Measurements from ENCODE around the gene EDEM2. TPM values are rescaled to one million over a fixed set of nuclear protein-coding genes. Genes with fewer than 3 reads are reported as not detected.

The EDEM2 gene
- polyA plus RNA-seq, 2 of the 4 experiments (the other 2 are of a cell fraction), result 41.6 to 51.2 TPM

DNA sequence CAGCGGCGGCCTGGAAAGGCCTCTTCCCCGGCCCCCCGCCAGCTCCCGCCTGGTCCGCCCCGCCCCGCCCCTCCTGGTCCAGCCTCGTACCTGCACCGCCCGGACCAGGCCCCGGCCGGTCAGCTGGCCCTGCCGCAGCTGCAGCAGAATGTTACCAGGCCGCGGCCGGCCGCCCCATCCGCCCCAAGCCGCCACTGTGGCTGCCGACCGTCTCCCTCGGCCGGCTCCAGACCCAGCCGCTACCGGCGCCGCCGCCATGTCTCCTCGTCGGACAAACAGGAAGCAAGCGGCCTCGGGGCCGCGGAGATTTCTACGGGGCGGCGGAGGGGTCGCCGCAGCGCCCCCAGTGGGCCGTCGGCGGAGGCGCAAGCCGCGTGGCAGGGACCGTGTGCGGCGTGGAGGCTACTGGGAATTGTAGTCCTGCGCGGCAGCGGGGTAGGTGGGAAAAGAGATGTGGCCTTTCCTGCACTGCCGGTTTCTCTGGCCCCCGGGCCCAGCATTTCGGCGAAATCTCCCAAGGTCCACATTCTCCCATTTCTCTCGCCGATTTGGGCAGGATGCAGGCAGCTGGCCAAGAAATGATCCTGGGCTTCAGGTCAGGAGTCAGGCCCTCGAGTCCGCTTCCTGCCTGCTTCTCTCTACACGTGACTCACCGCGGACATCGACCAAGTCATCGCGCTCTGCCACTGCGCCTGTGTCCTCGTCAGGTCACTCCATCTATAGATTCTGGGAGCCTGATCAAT is 54.4 kb downstream of the EDEM2 start, which contains the start of gene TRPC4AP:
TRPC4AP (minus strand) TSS at position 284 of the 743 bp plus-strand sequence; CDS start at position 258, 26 bp downstream.
- CTCF ChIA-PET, result interaction anchor here (0.8 to 11.0 kb wide), 20 partner anchors 9 to 523 kb away, joined by 3 to 194 read pairs (median 4); partner anchors contain the start of genes GGT7 and SPAG4
- H3K4me2 ChIP-seq, result peak within 1 kb of the TSS; percentile 88
- DNase-seq (ENCODE audit: low read depth in 1 of 2, low spot score in 1 of 2) (peak; percentile 69 to 91), FAIRE-seq (no peak), ATAC-seq (peak; percentile 94 to 95)
- peaks cover 27% of the 10 kb centered on the region for H3K4me1 ChIP-seq
- peak within 1 kb of the TSS; percentile 93 to 94 for H3K27ac ChIP-seq
- peak within 1 kb of the TSS; percentile 61 for H3K4me3 ChIP-seq
- POLR2A ChIA-PET, result interaction anchor here (0.7 to 0.9 kb wide), 4 partner anchors 10 to 217 kb away, joined by 3 to 5 read pairs (median 4); no protein-coding TSS in a partner anchor
- H3K9me3 ChIP-seq, result no peaks in the 10 kb centered on the region
- WGBS (ENCODE audit: missing lambda C conversion rate), result 3% methylated on average over 27 of the region's 69 CpGs
- TF ChIP-seq KDM1A (IDR thresholded peaks at IDR 0.05; ENCODE audit: low read depth), result no peak
- no peak; the same call in 1 of the 2 replicates for TF ChIP-seq RNF2 (IDR thresholded peaks at IDR 0.05; ENCODE audit: borderline replicate concordance, low read depth)
- TF ChIP-seq, protein P1, sequence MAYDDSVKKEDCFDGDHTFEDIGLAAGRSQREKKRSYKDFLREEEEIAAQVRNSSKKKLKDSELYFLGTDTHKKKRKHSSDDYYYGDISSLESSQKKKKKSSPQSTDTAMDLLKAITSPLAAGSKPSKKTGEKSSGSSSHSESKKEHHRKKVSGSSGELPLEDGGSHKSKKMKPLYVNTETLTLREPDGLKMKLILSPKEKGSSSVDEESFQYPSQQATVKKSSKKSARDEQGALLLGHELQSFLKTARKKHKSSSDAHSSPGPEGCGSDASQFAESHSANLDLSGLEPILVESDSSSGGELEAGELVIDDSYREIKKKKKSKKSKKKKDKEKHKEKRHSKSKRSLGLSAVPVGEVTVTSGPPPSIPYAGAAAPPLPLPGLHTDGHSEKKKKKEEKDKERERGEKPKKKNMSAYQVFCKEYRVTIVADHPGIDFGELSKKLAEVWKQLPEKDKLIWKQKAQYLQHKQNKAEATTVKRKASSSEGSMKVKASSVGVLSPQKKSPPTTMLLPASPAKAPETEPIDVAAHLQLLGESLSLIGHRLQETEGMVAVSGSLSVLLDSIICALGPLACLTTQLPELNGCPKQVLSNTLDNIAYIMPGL (CRISPR knock-in tag; IDR thresholded peaks at IDR 0.05; ENCODE audit: borderline replicate concordance), result peak; percentile 90; the same call in 1 of the 2 replicates
- TF ChIP-seq FOSL2 (IDR thresholded peaks at IDR 0.05), result no peak
- peak; percentile 68 for TF ChIP-seq FOSL2 (CRISPR knock-in tag; IDR thresholded peaks at IDR 0.05)
- no peak for TF ChIP-seq EHMT2 (IDR thresholded peaks at IDR 0.05; ENCODE audit: low read depth)
- no peak for TF ChIP-seq RCOR1 (IDR thresholded peaks at IDR 0.05; ENCODE audit: low read depth, low read length)
- no peak for TF ChIP-seq RFX5 (IDR thresholded peaks at IDR 0.05)
- no peak for TF ChIP-seq CBX2 (IDR thresholded peaks at IDR 0.05; ENCODE audit: borderline replicate concordance, low read depth)
- peak; percentile 73 to 96; a peak in 4 of 5 replicates for TF ChIP-seq JUN (IDR thresholded peaks at IDR 0.05)
- TF ChIP-seq, protein P2, sequence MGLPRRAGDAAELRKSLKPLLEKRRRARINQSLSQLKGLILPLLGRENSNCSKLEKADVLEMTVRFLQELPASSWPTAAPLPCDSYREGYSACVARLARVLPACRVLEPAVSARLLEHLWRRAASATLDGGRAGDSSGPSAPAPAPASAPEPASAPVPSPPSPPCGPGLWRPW (IDR thresholded peaks at IDR 0.05), result no peak
- TF ChIP-seq, protein P3, sequence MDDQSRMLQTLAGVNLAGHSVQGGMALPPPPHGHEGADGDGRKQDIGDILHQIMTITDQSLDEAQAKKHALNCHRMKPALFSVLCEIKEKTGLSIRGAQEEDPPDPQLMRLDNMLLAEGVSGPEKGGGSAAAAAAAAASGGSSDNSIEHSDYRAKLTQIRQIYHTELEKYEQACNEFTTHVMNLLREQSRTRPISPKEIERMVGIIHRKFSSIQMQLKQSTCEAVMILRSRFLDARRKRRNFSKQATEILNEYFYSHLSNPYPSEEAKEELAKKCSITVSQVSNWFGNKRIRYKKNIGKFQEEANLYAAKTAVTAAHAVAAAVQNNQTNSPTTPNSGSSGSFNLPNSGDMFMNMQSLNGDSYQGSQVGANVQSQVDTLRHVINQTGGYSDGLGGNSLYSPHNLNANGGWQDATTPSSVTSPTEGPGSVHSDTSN (IDR thresholded peaks at IDR 0.05), result no peak
- no peak for TF ChIP-seq ESRRA (IDR thresholded peaks at IDR 0.05; ENCODE audit: borderline replicate concordance, low read length)
- TF ChIP-seq, protein P4, sequence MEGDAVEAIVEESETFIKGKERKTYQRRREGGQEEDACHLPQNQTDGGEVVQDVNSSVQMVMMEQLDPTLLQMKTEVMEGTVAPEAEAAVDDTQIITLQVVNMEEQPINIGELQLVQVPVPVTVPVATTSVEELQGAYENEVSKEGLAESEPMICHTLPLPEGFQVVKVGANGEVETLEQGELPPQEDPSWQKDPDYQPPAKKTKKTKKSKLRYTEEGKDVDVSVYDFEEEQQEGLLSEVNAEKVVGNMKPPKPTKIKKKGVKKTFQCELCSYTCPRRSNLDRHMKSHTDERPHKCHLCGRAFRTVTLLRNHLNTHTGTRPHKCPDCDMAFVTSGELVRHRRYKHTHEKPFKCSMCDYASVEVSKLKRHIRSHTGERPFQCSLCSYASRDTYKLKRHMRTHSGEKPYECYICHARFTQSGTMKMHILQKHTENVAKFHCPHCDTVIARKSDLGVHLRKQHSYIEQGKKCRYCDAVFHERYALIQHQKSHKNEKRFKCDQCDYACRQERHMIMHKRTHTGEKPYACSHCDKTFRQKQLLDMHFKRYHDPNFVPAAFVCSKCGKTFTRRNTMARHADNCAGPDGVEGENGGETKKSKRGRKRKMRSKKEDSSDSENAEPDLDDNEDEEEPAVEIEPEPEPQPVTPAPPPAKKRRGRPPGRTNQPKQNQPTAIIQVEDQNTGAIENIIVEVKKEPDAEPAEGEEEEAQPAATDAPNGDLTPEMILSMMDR (IDR thresholded peaks at IDR 0.05), result peak; percentile 89
- 0 out of 2 replicates have a peak, but pooled peaks have one; percentile 46 for TF ChIP-seq ZNF302 (CRISPR knock-in tag; IDR thresholded peaks at IDR 0.05)
- TF ChIP-seq PHF8 (IDR thresholded peaks at IDR 0.05; ENCODE audit: borderline replicate concordance, low read depth), result peak; percentile 83
- TF ChIP-seq RAD21 (conservative IDR thresholded peaks at IDR 0.05 in 1 of 2, IDR thresholded peaks at IDR 0.05 in 1 of 2), result peak; percentile 47 to 52
- TF ChIP-seq, protein P5, sequence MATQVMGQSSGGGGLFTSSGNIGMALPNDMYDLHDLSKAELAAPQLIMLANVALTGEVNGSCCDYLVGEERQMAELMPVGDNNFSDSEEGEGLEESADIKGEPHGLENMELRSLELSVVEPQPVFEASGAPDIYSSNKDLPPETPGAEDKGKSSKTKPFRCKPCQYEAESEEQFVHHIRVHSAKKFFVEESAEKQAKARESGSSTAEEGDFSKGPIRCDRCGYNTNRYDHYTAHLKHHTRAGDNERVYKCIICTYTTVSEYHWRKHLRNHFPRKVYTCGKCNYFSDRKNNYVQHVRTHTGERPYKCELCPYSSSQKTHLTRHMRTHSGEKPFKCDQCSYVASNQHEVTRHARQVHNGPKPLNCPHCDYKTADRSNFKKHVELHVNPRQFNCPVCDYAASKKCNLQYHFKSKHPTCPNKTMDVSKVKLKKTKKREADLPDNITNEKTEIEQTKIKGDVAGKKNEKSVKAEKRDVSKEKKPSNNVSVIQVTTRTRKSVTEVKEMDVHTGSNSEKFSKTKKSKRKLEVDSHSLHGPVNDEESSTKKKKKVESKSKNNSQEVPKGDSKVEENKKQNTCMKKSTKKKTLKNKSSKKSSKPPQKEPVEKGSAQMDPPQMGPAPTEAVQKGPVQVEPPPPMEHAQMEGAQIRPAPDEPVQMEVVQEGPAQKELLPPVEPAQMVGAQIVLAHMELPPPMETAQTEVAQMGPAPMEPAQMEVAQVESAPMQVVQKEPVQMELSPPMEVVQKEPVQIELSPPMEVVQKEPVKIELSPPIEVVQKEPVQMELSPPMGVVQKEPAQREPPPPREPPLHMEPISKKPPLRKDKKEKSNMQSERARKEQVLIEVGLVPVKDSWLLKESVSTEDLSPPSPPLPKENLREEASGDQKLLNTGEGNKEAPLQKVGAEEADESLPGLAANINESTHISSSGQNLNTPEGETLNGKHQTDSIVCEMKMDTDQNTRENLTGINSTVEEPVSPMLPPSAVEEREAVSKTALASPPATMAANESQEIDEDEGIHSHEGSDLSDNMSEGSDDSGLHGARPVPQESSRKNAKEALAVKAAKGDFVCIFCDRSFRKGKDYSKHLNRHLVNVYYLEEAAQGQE (IDR thresholded peaks at IDR 0.05), result no peak
- no peak for TF ChIP-seq NFE2L2 (conservative IDR thresholded peaks at IDR 0.05; ENCODE audit: low read length)
- no peak for TF ChIP-seq CHD4 (IDR thresholded peaks at IDR 0.05; ENCODE audit: borderline replicate concordance)
- TF ChIP-seq HEYL (CRISPR knock-in tag; IDR thresholded peaks at IDR 0.05), result no peak
- TF ChIP-seq POLR2AphosphoS2 (conservative IDR thresholded peaks at IDR 0.05; ENCODE audit: low read length), result no peak
- TF ChIP-seq ZSCAN20 (CRISPR knock-in tag; IDR thresholded peaks at IDR 0.05), result no peak
- no peak for TF ChIP-seq RARB (CRISPR knock-in tag; IDR thresholded peaks at IDR 0.05)
- no peak for TF ChIP-seq MAFK (IDR thresholded peaks at IDR 0.05; ENCODE audit: partially characterized antibody)
- TF ChIP-seq KDM5A (IDR thresholded peaks at IDR 0.05), result no peak
- TF ChIP-seq, protein P6, sequence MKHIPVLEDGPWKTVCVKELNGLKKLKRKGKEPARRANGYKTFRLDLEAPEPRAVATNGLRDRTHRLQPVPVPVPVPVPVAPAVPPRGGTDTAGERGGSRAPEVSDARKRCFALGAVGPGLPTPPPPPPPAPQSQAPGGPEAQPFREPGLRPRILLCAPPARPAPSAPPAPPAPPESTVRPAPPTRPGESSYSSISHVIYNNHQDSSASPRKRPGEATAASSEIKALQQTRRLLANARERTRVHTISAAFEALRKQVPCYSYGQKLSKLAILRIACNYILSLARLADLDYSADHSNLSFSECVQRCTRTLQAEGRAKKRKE (CRISPR knock-in tag; IDR thresholded peaks at IDR 0.05; ENCODE audit: low read depth), result peak; percentile 69; the same call in 1 of the 2 replicates
- peak; percentile 19; the same call in 1 of the 3 replicates for TF ChIP-seq SMC3 (IDR thresholded peaks at IDR 0.05)
- TF ChIP-seq NPAS2 (CRISPR knock-in tag; IDR thresholded peaks at IDR 0.05; ENCODE audit: borderline replicate concordance), result peak; percentile 59; the same call in 1 of the 2 replicates
